K562 (cell line): ENCODE measurements around the gene LAGE3. TPM values are rescaled to one million over a fixed set of nuclear protein-coding genes. Genes with fewer than 3 reads are reported as not detected.

Experiments used
- ARNT ChIP-seq, 2 experiments: fragments of 450-650 bp; IDR thresholded peaks; 2 replicates each; pipeline ENCODE4 v1.6.1; 2016; ENCODE audit warnings: mild to moderate bottlenecking in 1 of 2
- CBX2 ChIP-seq: fragments of 200-600 bp; sonication (generic); IDR thresholded peaks from one replicate; pipeline ENCODE4 v1.6.1; 2012; ENCODE audit warnings: mild to moderate bottlenecking, low read length, inconsistent platforms; ENCODE audit not compliant: insufficient read depth, poor library complexity, severe bottlenecking
- CEBPB ChIP-seq: fragments of 450-650 bp; IDR thresholded peaks from 2 replicates; pipeline ENCODE4 v1.6.1; 2016; ENCODE audit warnings: missing genetic modification characterization, missing compliant biosample characterization
- EP400 ChIP-seq: fragments of 450-650 bp; IDR thresholded peaks from 2 replicates; pipeline ENCODE4 v1.6.1; 2017; ENCODE audit warnings: antibody characterized with exemption, mild to moderate bottlenecking, moderate library complexity
- FUS ChIP-seq: fragments of 200-400 bp; formaldehyde crosslinking; optimal IDR thresholded peaks from 2 replicates; pipeline ENCODE3; 2017; ENCODE audit warnings: low read depth, low read length
- MNT ChIP-seq, 2 experiments: fragments of 450-650 bp; conservative IDR thresholded peaks; 2 replicates each; pipeline ENCODE4 v1.6.1; 2017; ENCODE audit warnings: mild to moderate bottlenecking in 2 of 2, moderate library complexity in 2 of 2
- NFATC3 ChIP-seq: fragments of 450-650 bp; IDR thresholded peaks from 2 replicates; pipeline ENCODE4 v1.6.1; 2017; ENCODE audit warnings: mild to moderate bottlenecking
- NR2F6 ChIP-seq: fragments of 450-650 bp; formaldehyde crosslinking; IDR thresholded peaks from 2 replicates; pipeline ENCODE4 v1.4.0; 2020; ENCODE audit warnings: mild to moderate bottlenecking
- OTX1 ChIP-seq: fragments of 450-650 bp; formaldehyde crosslinking; IDR thresholded peaks from 2 replicates; pipeline ENCODE4 v1.4.0; 2022; ENCODE audit warnings: mild to moderate bottlenecking
- RCOR1 ChIP-seq, 2 experiments: IDR thresholded peaks; 2 replicates each; pipeline ENCODE4 v1.6.1; 2012; ENCODE audit warnings: low read depth in 2 of 2, low read length in 2 of 2, borderline replicate concordance in 1 of 2, improper control_type of control experiment in 1 of 2
- REST ChIP-seq, 2 experiments: fragments of 450-650 bp; formaldehyde crosslinking in 1 of 2; IDR thresholded peaks; 2 replicates each; pipeline versions ENCODE4 v1.4.0 to v1.6.1; 2014 to 2020; ENCODE audit warnings: mild to moderate bottlenecking in 2 of 2, borderline replicate concordance in 1 of 2, low read depth in 1 of 2
- ZNF24 ChIP-seq: fragments of 450-650 bp; IDR thresholded peaks from 2 replicates; pipeline ENCODE4 v1.6.1; 2016
- ZNF398 ChIP-seq: fragments of 250-450 bp; sonication (Bioruptor Pico); IDR thresholded peaks from 2 replicates; pipeline ENCODE4 v1.8.0; 2021; ENCODE audit warnings: moderate library complexity, mild to moderate bottlenecking, inconsistent platforms
- ZNF408 ChIP-seq: fragments of 250-450 bp; sonication (Bioruptor Pico); IDR thresholded peaks from 2 replicates; pipeline ENCODE4 v1.4.0; 2020; ENCODE audit warnings: low read depth, mild to moderate bottlenecking, moderate library complexity
- polyA plus RNA-seq, 8 experiments: library from polyadenylated mRNA; depleted of rRNA in 4 of 8; stranded (reverse) in 5 of 8; unstranded in 3 of 8; fragments of >200 nt; fragmentation: Nextera tagmentation in 2 of 8; fragmentation: Illumina TruSeq in 1 of 8; extraction: Ambion mirVana in 2 of 8; extraction: Trizol in 1 of 8; gene quantifications; 2 replicates each; pipeline versions ENCODE4 v1.2.1 to v1.2.3, GENCODE V29; 2011 to 2014; ENCODE audit warnings: inconsistent platforms in 1 of 8, missing spikeins in 1 of 8
- total RNA-seq, 7 experiments: library from RNA; depleted of rRNA in 6 of 7; stranded (reverse); fragments of >200 nt in 6 of 7; fragmentation: Illumina TruSeq in 2 of 7; extraction: Trizol in 2 of 7; gene quantifications; 2 replicates each; pipeline versions ENCODE4 v1.2.1 to v1.2.3, GENCODE V29; 2011 to 2021; ENCODE audit warnings: low replicate concordance in 1 of 7

LAGE3 gene
- total and polyA plus RNA-seq, 9 of the 15 experiments (the other 6 are each of a cell fraction or from before 2014, with no cell fraction given) = 28.2 to 125 (median 35.8) TPM

GRCh38 chrX:154484255-154485149, 5.4 kb upstream of the LAGE3 start (continued):
- peak in 1 of 2 experiments; percentile 52; a peak in 2 of 4 replicates for TF ChIP-seq MNT (conservative IDR thresholded peaks at IDR 0.05)
- peak in 1 of 2 experiments; percentile 85; a peak in 2 of 4 replicates for TF ChIP-seq RCOR1 (IDR thresholded peaks at IDR 0.05; ENCODE audit: borderline replicate concordance in 1 of 2, low read depth in 2 of 2, low read length in 2 of 2)
- no peak for TF ChIP-seq NR2F6 (CRISPR knock-in tag)
- no peak for TF ChIP-seq ZNF408 (CRISPR knock-in tag)
- TF ChIP-seq REST (IDR thresholded peaks at IDR 0.05; ENCODE audit: borderline replicate concordance) = no peak
- no peak for TF ChIP-seq REST (CRISPR knock-in tag; IDR thresholded peaks at IDR 0.05; ENCODE audit: low read depth)
- TF ChIP-seq ZNF24 = no peak
- 0 out of 4 replicates have a peak, but pooled peaks of 1 of the 2 experiments have one; percentile 23 for TF ChIP-seq ARNT (IDR thresholded peaks at IDR 0.05)
- no peak for TF ChIP-seq NFATC3
- TF ChIP-seq ZNF398 = no peak
- TF ChIP-seq FUS = no peak
- peak; percentile 67 for TF ChIP-seq EP400
- TF ChIP-seq CBX2 = no peak
- TF ChIP-seq OTX1 (CRISPR knock-in tag) = no peak
- TF ChIP-seq CEBPB (tag) = no peak
